ENCODE measurements around the gene MUSTN1. TPM values are rescaled to one million over a fixed set of nuclear protein-coding genes. Genes with fewer than 3 reads are reported as not detected.

The MUSTN1 gene
- polyA plus RNA-seq, 1 donor (not counting 4 experiments of a cell fraction or from before 2014, with no cell fraction given) = not detected

DNA sequence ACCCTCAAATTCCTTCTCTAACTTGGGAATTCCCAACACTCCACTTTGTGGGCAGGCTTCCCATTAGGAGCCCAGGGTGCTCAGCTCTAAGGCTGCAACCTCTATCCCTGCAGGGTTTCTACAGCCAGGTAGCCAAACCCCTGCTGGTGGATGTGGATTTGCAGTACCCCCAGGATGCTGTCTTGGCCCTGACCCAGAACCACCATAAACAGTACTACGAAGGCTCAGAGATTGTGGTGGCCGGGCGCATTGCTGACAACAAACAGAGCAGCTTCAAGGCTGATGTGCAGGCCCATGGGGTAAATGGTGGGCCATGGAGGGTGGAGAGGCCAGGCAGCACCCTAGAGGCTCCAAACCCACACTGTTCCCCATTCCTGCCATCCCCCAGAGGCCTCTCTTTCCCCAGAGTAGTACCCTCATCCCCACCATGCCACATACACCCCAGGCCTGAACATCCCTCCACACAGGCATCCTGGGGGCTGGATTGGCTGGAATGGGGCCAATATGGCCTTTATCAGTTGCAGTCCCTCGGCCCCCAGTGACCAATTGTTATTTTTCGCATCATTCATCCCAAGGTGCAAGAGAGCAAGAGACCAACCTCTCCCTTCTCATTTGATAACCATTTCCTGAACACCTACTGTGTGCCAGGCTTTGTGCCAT, 49.8 kb downstream of the MUSTN1 start:
- H3K27me3 ChIP-seq (ENCODE audit: control insufficient read depth, extremely low read depth, insufficient read depth, low read length) = peaks cover 20% of the 10 kb centered on the region
- H3K27ac ChIP-seq (ENCODE audit: control insufficient read depth, insufficient read depth, low read length) = no peak overlapping the region
- FAIRE-seq (no peak), DNase-seq (ENCODE audit: low read depth, low spot score) (no peak)
- no peak overlapping the region for H3K4me3 ChIP-seq (ENCODE audit: control insufficient read depth in 2 of 3, extremely low read depth in 1 of 3, insufficient read depth in 2 of 3, low read depth in 1 of 3, low read length in 3 of 3)
- H3K4me1 ChIP-seq (ENCODE audit: control insufficient read depth, extremely low read depth, insufficient read depth, low read length) = no peaks in the 10 kb centered on the region
- H3K79me2 ChIP-seq (ENCODE audit: control insufficient read depth, insufficient read depth, low read length) = no peaks in the 10 kb centered on the region
- H3K4me2 ChIP-seq (ENCODE audit: control insufficient read depth, extremely low read depth, insufficient read depth, low read depth, low read length) = no peak overlapping the region
- no peaks in the 10 kb centered on the region for H3K9me1 ChIP-seq (ENCODE audit: control insufficient read depth, extremely low read depth, insufficient read depth, low read length)
- H2AFZ ChIP-seq (ENCODE audit: control insufficient read depth, low read length) = no peak overlapping the region
- TF ChIP-seq, protein P1, sequence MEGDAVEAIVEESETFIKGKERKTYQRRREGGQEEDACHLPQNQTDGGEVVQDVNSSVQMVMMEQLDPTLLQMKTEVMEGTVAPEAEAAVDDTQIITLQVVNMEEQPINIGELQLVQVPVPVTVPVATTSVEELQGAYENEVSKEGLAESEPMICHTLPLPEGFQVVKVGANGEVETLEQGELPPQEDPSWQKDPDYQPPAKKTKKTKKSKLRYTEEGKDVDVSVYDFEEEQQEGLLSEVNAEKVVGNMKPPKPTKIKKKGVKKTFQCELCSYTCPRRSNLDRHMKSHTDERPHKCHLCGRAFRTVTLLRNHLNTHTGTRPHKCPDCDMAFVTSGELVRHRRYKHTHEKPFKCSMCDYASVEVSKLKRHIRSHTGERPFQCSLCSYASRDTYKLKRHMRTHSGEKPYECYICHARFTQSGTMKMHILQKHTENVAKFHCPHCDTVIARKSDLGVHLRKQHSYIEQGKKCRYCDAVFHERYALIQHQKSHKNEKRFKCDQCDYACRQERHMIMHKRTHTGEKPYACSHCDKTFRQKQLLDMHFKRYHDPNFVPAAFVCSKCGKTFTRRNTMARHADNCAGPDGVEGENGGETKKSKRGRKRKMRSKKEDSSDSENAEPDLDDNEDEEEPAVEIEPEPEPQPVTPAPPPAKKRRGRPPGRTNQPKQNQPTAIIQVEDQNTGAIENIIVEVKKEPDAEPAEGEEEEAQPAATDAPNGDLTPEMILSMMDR (optimal IDR thresholded peaks at IDR 0.05 in 1 of 3, IDR thresholded peaks at IDR 0.05 in 1 of 3, conservative IDR thresholded peaks at IDR 0.05 in 1 of 3; ENCODE audit: extremely low read depth in 1 of 3, insufficient read depth in 2 of 3, low read length in 3 of 3) = no peak
- TF ChIP-seq EZH2 (IDR thresholded peaks at IDR 0.05; ENCODE audit: low read length) = no peak
- dilution Hi-C loops (cut with MboI; ENCODE audit: extremely low pct_ligation_motif_present, low sequenced_read_pairs) = no loop called here
- no peaks in the 10 kb centered on the region for H4K20me1 ChIP-seq (ENCODE audit: control insufficient read depth, extremely low read depth, insufficient read depth, low read length)
- no peaks in the 10 kb centered on the region for H3K36me3 ChIP-seq (ENCODE audit: control insufficient read depth in 2 of 2, extremely low read depth in 1 of 2, insufficient read depth in 2 of 2, low read length in 2 of 2)
- H3K9ac ChIP-seq (ENCODE audit: control insufficient read depth, extremely low read depth, insufficient read depth, low read length) = no peak overlapping the region
- H3K9me3 ChIP-seq (ENCODE audit: control insufficient read depth, low read depth, low read length) = no peaks in the 10 kb centered on the region

DNA sequence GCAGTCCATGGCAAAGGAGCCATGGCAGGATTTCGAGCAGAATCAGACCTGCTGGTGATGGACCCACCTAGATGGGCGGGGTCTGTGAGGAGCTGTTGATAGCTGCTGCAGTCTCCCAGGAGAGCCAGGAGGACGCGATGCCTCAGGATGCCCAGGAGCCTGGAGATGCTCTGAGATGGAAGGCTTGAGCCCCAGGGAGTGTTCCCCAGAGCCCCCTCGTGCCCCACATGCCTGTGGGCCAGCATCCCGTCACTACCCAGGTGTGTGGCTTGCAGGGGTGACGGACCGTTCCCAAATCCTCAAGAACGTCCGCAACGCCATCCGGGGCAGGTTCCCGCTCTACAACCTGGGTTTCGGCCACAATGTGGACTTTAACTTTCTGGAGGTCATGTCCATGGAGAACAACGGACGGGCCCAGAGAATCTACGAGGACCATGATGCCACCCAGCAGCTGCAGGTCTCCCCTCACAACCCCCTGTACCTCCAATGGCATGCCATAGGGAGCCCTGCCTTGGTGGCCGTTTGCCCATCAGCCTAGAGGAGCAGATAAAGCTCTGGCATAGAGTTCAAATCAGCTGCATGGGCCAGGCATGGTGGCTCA, 50.7 kb downstream of the MUSTN1 start:
- dilution Hi-C loops (cut with MboI; ENCODE audit: extremely low pct_ligation_motif_present, low sequenced_read_pairs) = no loop called here
- FAIRE-seq = no peak
- DNase-seq (ENCODE audit: low read depth, low spot score) = no peak

More for the DNA sequence above, 50.7 kb downstream of the MUSTN1 start:
- Histone ChIP-seq H3K4me1 (ENCODE audit: control insufficient read depth, extremely low read depth, insufficient read depth, low read length) (no peaks in the 10 kb centered on the region), H3K27me3 (ENCODE audit: control insufficient read depth, extremely low read depth, insufficient read depth, low read length) (peaks cover 26% of the 10 kb centered on the region), H3K9me1 (ENCODE audit: control insufficient read depth, extremely low read depth, insufficient read depth, low read length) (no peaks in the 10 kb centered on the region), H3K9ac (ENCODE audit: control insufficient read depth, extremely low read depth, insufficient read depth, low read length) (no peak overlapping the region), H3K27ac (ENCODE audit: control insufficient read depth, insufficient read depth, low read length) (no peak overlapping the region), H3K4me2 (ENCODE audit: control insufficient read depth, extremely low read depth, insufficient read depth, low read depth, low read length) (no peak overlapping the region), H3K79me2 (ENCODE audit: control insufficient read depth, insufficient read depth, low read length) (no peaks in the 10 kb centered on the region), H4K20me1 (ENCODE audit: control insufficient read depth, extremely low read depth, insufficient read depth, low read length) (no peaks in the 10 kb centered on the region), H2AFZ (ENCODE audit: control insufficient read depth, low read length) (no peak overlapping the region), H3K36me3 (ENCODE audit: control insufficient read depth in 2 of 2, extremely low read depth in 1 of 2, insufficient read depth in 2 of 2, low read length in 2 of 2) (no peaks in the 10 kb centered on the region), H3K9me3 (ENCODE audit: control insufficient read depth, low read depth, low read length) (no peaks in the 10 kb centered on the region), H3K4me3 (ENCODE audit: control insufficient read depth in 2 of 3, extremely low read depth in 1 of 3, insufficient read depth in 2 of 3, low read depth in 1 of 3, low read length in 3 of 3) (no peak overlapping the region)
- TF ChIP-seq, protein P1 (optimal IDR thresholded peaks at IDR 0.05 in 1 of 3, IDR thresholded peaks at IDR 0.05 in 1 of 3, conservative IDR thresholded peaks at IDR 0.05 in 1 of 3; ENCODE audit: extremely low read depth in 1 of 3, insufficient read depth in 2 of 3, low read length in 3 of 3) = no peak
- no peak for TF ChIP-seq EZH2 (IDR thresholded peaks at IDR 0.05; ENCODE audit: low read length)

All from keratinocyte (primary cell).